HCT116 (cell line): ENCODE data around the gene NENF. TPM values are rescaled to one million over a fixed set of nuclear protein-coding genes. Genes with fewer than 3 reads are reported as not detected.

Experiments
- ATAC-seq: fragments of 200-7000 bp; cut with Tn5 transposase; 2 replicates; pipeline ENCODE4 v1.9.1; 2020; ENCODE audit warnings: mild to moderate bottlenecking, moderate library complexity
- BruUV-seq: library from RNA; stranded (reverse); fragments of 400-500 nt; replicated peaks from 2 replicates; lab custom pipeline; 2021; lab: Mats Ljungman, UMichigan
- CTCF ChIA-PET: fragments of 300-600 bp; sonication (Branson Sonifier 250); formaldehyde crosslinking; loops from one replicate; lab custom pipeline; 2021; ENCODE audit warnings: antibody characterized with exemption; lab: Charles Lee
- POLR2A ChIA-PET: fragments of 300-600, 350-600 bp; sonication (Branson Sonifier 250); formaldehyde crosslinking; loops from one replicate; lab custom pipeline; 2021; ENCODE audit warnings: antibody characterized with exemption; lab: Charles Lee
- RAD21 ChIA-PET, 2 experiments: fragments of 300-600 bp; sonication (Branson Sonifier 250); formaldehyde crosslinking; loops; one replicate each; lab custom pipeline; 2023; ENCODE audit warnings: low total read pairs in 2 of 2; ENCODE audit not compliant: uncharacterized antibody in 2 of 2, unreplicated experiment in 2 of 2, low non-redundant PET in 1 of 2; lab: Charles Lee
- DNase-seq: peaks from one replicate; pipeline ENCODE4 v3.0.0-alpha.2; 2010; ENCODE audit warnings: low read depth, low spot score
- H2AFZ ChIP-seq: fragments of 200-600 bp; shearing (Covaris generic), sonication (generic); 2 replicates; pipeline ENCODE4 v1.6.1; 2017; ENCODE audit warnings: low read depth, mixed run types, mixed read lengths, antibody characterized with exemption, low read length; ENCODE audit not compliant: poor library complexity, severe bottlenecking
- H3K27ac ChIP-seq: 2 replicates; pipeline ENCODE4 v1.5.1; 2012; ENCODE audit warnings: low read depth, low read length
- H3K27me3 ChIP-seq: fragments of 200-600 bp; sonication (generic); 2 replicates; pipeline ENCODE4 v1.6.1; 2016; ENCODE audit warnings: mixed run types, low read length, mixed read lengths; ENCODE audit not compliant: insufficient read depth
- H3K36me3 ChIP-seq, 2 experiments: fragments of 200-500 bp in 1 of 2; fragments of 200-600 bp in 1 of 2; sonication (Bioruptor generic) in 1 of 2; sonication (generic) in 1 of 2; 2 replicates each; pipeline versions ENCODE4 v1.5.1 to v1.6.1; 2014 to 2016; ENCODE audit warnings: low read length in 2 of 2, inconsistent platforms in 1 of 2, mixed read lengths in 1 of 2, mixed run types in 1 of 2; ENCODE audit not compliant: insufficient read depth in 2 of 2, control insufficient read depth in 1 of 2
- H3K4me1 ChIP-seq, 2 experiments: fragments of 200-600 bp in 1 of 2; sonication (generic) in 1 of 2; 2 replicates each; pipeline versions ENCODE4 v1.5.1 to v1.6.1; 2012 to 2017; ENCODE audit warnings: low read length in 2 of 2, inconsistent platforms in 1 of 2, mild to moderate bottlenecking in 1 of 2, mixed read lengths in 1 of 2, mixed run types in 1 of 2, moderate library complexity in 1 of 2; ENCODE audit not compliant: insufficient read depth in 2 of 2, control insufficient read depth in 1 of 2
- H3K4me2 ChIP-seq: fragments of 200-600 bp; sonication (generic); 2 replicates; pipeline ENCODE4 v1.6.1; 2017; ENCODE audit warnings: mixed run types, low read length, mixed read lengths
- H3K4me3 ChIP-seq, 2 experiments: fragments of 200-600 bp in 1 of 2; sonication (generic) in 1 of 2; replicated peaks in 1 of 2; 2 replicates each; pipeline ENCODE4 v1.5.1; 2011 to 2016; ENCODE audit warnings: low read length in 2 of 2, control low read depth in 1 of 2, low read depth in 1 of 2, mild to moderate bottlenecking in 1 of 2, mixed read lengths in 1 of 2, mixed run types in 1 of 2
- H3K79me2 ChIP-seq: fragments of 200-600 bp; sonication (generic); 2 replicates; pipeline ENCODE4 v1.6.1; 2017; ENCODE audit warnings: mild to moderate bottlenecking, mixed run types, low read length, moderate library complexity, mixed read lengths; ENCODE audit not compliant: insufficient read depth
- H3K9ac ChIP-seq: fragments of 200-600 bp; sonication (generic); 2 replicates; pipeline ENCODE4 v1.6.1; 2016; ENCODE audit warnings: low read length, mixed read lengths
- H3K9me2 ChIP-seq: fragments of 200-600 bp; sonication (generic), shearing (Covaris generic); 2 replicates; pipeline ENCODE4 v1.6.1; 2017; ENCODE audit warnings: mixed run types, mild to moderate bottlenecking, moderate library complexity; ENCODE audit not compliant: insufficient read depth
- H3K9me3 ChIP-seq, 2 experiments: fragments of 200-500 bp in 1 of 2; fragments of 200-600 bp in 1 of 2; sonication (Bioruptor generic) in 1 of 2; sonication (generic) in 1 of 2; 2 replicates each; pipeline ENCODE4 v1.6.1; 2014 to 2017; ENCODE audit warnings: low read length in 2 of 2, mixed read lengths in 2 of 2, inconsistent platforms in 1 of 2, low read depth in 1 of 2, mild to moderate bottlenecking in 1 of 2, mixed run types in 1 of 2, moderate library complexity in 1 of 2; ENCODE audit not compliant: control insufficient read depth in 1 of 2, insufficient read depth in 1 of 2
- H4K20me1 ChIP-seq: fragments of 200-600 bp; sonication (generic), shearing (Covaris generic); 2 replicates; pipeline ENCODE4 v1.6.1; 2017; ENCODE audit warnings: mixed run types, mild to moderate bottlenecking, moderate library complexity; ENCODE audit not compliant: insufficient read depth
- CBX3 ChIP-seq: IDR thresholded peaks from 2 replicates; pipeline ENCODE4 v1.6.1; 2012; ENCODE audit warnings: low read depth
- FOSL1 ChIP-seq: IDR thresholded peaks from 2 replicates; pipeline ENCODE4 v1.6.1; 2012; ENCODE audit warnings: low read depth
- JUND ChIP-seq: IDR thresholded peaks from 2 replicates; pipeline ENCODE4 v1.6.1; 2012
- RAD21 ChIP-seq: IDR thresholded peaks from 2 replicates; pipeline ENCODE4 v1.6.1; 2012; ENCODE audit warnings: low read depth, mild to moderate bottlenecking
- SRF ChIP-seq: IDR thresholded peaks from 2 replicates; pipeline ENCODE4 v1.6.1; 2012; ENCODE audit warnings: low read depth
- ZFX ChIP-seq: fragments of 450-650 bp; IDR thresholded peaks from 2 replicates; pipeline ENCODE4 v1.6.1; 2017
- ZNF274 ChIP-seq: fragments of 200-500 bp; sonication (Bioruptor generic); IDR thresholded peaks from 2 replicates; pipeline ENCODE4 v1.6.1; 2014; ENCODE audit warnings: mild to moderate bottlenecking, low read depth, low read length, inconsistent platforms
- intact Hi-C: fragments of 100-400 bp; cut with micrococcal nuclease; formaldehyde crosslinking; loops from 2 replicates; pipeline ENCODE4 v1.10.0; 2022
- total RNA-seq: library from RNA; stranded (reverse); gene quantifications from one replicate; pipeline ENCODE4 v1.2.1, GENCODE V29; 2021; ENCODE audit not compliant: unreplicated experiment
- TF ChIP-seq, protein P1 (sequence below): IDR thresholded peaks from 2 replicates; pipeline ENCODE4 v1.6.1; 2011; ENCODE audit warnings: mild to moderate bottlenecking, low read length, moderate library complexity; ENCODE audit not compliant: insufficient replicate concordance; ENCODE audit errors: extremely low read depth
- TF ChIP-seq, protein P2 (sequence below), 3 experiments: fragments of 200-600 bp in 1 of 3; sonication (generic) in 1 of 3; IDR thresholded peaks in 2 of 3; conservative IDR thresholded peaks in 1 of 3; 2 replicates each; pipeline ENCODE4 v1.5.1; 2012 to 2017; ENCODE audit warnings: low read depth in 2 of 3, low read length in 2 of 3, antibody characterized with exemption in 1 of 3, borderline replicate concordance in 1 of 3, control low read depth in 1 of 3, mild to moderate bottlenecking in 1 of 3, mixed read lengths in 1 of 3, mixed run types in 1 of 3, moderate library complexity in 1 of 3; ENCODE audit not compliant: insufficient read depth in 1 of 3
- TF ChIP-seq, protein P3 (sequence below): IDR thresholded peaks from 2 replicates; pipeline ENCODE4 v1.6.1; 2012
- TF ChIP-seq, protein P4 (sequence below): IDR thresholded peaks from 2 replicates; pipeline ENCODE4 v1.6.1; 2012; ENCODE audit warnings: low read depth
- TF ChIP-seq, protein P5 (sequence below): IDR thresholded peaks from 2 replicates; pipeline ENCODE4 v1.6.1; 2012

NENF gene
- total RNA-seq, 1 experiment from 2014 or later = 78.4 TPM

DNA sequence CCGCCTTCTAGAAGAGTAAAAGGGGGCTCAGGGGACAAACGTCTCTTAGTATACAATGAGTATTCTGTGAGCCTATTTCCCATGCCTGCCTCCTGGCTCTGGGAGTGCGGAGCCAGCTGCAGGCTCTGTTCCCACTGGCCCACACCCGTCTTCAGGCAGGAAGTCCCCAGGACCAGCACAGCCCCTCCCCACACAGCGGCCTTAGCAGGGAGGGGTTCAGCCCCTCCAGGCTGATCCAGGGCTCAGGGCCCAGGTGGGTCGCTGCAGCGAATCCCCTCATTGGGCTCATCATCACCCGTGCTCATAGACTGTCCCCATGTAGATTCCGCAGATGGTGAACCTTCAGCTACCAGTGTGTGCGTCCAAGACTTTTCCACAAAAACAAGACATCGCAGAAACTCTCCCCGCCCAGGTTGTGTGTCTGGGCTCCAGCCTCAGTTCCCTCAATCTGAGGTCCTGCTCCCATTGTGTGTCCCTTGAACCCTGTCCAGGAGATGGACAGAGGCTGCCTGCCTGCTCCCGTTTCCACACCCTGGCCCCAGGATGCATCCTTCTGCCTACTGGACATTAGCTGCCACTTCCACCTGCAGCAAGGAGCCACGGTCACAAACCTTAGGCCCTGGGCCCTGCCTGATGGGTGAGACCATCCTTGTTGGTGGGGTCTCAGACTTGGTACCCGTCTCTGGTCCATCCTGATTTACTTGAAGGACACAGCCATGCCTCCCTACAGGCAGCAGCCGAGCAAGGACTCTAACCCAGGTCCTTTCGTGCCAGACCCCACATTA is 39.4 kb downstream of the NENF start:
- TF ChIP-seq, protein P1, sequence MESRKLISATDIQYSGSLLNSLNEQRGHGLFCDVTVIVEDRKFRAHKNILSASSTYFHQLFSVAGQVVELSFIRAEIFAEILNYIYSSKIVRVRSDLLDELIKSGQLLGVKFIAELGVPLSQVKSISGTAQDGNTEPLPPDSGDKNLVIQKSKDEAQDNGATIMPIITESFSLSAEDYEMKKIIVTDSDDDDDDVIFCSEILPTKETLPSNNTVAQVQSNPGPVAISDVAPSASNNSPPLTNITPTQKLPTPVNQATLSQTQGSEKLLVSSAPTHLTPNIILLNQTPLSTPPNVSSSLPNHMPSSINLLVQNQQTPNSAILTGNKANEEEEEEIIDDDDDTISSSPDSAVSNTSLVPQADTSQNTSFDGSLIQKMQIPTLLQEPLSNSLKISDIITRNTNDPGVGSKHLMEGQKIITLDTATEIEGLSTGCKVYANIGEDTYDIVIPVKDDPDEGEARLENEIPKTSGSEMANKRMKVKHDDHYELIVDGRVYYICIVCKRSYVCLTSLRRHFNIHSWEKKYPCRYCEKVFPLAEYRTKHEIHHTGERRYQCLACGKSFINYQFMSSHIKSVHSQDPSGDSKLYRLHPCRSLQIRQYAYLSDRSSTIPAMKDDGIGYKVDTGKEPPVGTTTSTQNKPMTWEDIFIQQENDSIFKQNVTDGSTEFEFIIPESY = no peak
- TF ChIP-seq RAD21 (no peak), JUND (no peak), SRF (no peak), ZNF274 (no peak), ZFX (no peak), FOSL1 (no peak), CBX3 (no peak)
- TF ChIP-seq, protein P2, sequence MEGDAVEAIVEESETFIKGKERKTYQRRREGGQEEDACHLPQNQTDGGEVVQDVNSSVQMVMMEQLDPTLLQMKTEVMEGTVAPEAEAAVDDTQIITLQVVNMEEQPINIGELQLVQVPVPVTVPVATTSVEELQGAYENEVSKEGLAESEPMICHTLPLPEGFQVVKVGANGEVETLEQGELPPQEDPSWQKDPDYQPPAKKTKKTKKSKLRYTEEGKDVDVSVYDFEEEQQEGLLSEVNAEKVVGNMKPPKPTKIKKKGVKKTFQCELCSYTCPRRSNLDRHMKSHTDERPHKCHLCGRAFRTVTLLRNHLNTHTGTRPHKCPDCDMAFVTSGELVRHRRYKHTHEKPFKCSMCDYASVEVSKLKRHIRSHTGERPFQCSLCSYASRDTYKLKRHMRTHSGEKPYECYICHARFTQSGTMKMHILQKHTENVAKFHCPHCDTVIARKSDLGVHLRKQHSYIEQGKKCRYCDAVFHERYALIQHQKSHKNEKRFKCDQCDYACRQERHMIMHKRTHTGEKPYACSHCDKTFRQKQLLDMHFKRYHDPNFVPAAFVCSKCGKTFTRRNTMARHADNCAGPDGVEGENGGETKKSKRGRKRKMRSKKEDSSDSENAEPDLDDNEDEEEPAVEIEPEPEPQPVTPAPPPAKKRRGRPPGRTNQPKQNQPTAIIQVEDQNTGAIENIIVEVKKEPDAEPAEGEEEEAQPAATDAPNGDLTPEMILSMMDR (IDR thresholded peaks at IDR 0.05 in 2 of 3, conservative IDR thresholded peaks at IDR 0.05 in 1 of 3; ENCODE audit: borderline replicate concordance in 1 of 3, insufficient read depth in 1 of 3, low read depth in 2 of 3, low read length in 2 of 3) = no peak
- TF ChIP-seq, protein P3, sequence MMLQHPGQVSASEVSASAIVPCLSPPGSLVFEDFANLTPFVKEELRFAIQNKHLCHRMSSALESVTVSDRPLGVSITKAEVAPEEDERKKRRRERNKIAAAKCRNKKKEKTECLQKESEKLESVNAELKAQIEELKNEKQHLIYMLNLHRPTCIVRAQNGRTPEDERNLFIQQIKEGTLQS = no peak
- TF ChIP-seq, protein P4, sequence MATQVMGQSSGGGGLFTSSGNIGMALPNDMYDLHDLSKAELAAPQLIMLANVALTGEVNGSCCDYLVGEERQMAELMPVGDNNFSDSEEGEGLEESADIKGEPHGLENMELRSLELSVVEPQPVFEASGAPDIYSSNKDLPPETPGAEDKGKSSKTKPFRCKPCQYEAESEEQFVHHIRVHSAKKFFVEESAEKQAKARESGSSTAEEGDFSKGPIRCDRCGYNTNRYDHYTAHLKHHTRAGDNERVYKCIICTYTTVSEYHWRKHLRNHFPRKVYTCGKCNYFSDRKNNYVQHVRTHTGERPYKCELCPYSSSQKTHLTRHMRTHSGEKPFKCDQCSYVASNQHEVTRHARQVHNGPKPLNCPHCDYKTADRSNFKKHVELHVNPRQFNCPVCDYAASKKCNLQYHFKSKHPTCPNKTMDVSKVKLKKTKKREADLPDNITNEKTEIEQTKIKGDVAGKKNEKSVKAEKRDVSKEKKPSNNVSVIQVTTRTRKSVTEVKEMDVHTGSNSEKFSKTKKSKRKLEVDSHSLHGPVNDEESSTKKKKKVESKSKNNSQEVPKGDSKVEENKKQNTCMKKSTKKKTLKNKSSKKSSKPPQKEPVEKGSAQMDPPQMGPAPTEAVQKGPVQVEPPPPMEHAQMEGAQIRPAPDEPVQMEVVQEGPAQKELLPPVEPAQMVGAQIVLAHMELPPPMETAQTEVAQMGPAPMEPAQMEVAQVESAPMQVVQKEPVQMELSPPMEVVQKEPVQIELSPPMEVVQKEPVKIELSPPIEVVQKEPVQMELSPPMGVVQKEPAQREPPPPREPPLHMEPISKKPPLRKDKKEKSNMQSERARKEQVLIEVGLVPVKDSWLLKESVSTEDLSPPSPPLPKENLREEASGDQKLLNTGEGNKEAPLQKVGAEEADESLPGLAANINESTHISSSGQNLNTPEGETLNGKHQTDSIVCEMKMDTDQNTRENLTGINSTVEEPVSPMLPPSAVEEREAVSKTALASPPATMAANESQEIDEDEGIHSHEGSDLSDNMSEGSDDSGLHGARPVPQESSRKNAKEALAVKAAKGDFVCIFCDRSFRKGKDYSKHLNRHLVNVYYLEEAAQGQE = no peak
- TF ChIP-seq, protein P5, sequence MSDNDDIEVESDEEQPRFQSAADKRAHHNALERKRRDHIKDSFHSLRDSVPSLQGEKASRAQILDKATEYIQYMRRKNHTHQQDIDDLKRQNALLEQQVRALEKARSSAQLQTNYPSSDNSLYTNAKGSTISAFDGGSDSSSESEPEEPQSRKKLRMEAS = no peak
- ChIA-PET CTCF (no interaction called here), RAD21 (no interaction called here), POLR2A (no interaction called here)
- H3K79me2 ChIP-seq = no peaks in the 10 kb centered on the region
- no peak for ATAC-seq
- no peak overlapping the region for H3K9ac ChIP-seq
- no peaks in the 10 kb centered on the region for H3K36me3 ChIP-seq
- H3K4me3 ChIP-seq = no peak overlapping the region
- no TSS peak for BruUV-seq
- H4K20me1 ChIP-seq = no peaks in the 10 kb centered on the region
- no peaks in the 10 kb centered on the region for H3K27me3 ChIP-seq
- H3K4me1 ChIP-seq = peaks cover 16 to 41% of the 10 kb centered on the region in 2 experiments; a peak in 3 of 4 replicates
- no peak overlapping the region for H3K4me2 ChIP-seq
- no peak overlapping the region for H2AFZ ChIP-seq
- no peak overlapping the region for H3K27ac ChIP-seq
- DNase-seq = no peak
- intact Hi-C loops = no loop called here
- H3K9me3 ChIP-seq = no peaks in the 10 kb centered on the region
- H3K9me2 ChIP-seq = no peaks in the 10 kb centered on the region
